Natural killer cell (primary cell): Measurements from ENCODE around the gene LIPE. TPM values are rescaled to one million over a fixed set of nuclear protein-coding genes. Genes with fewer than 3 reads are reported as not detected.

Experiments
- ATAC-seq, 3 donors: fragments of 150-1000 bp in 2 of 3; fragments of 200-7000 bp in 1 of 3; cut with Tn5 transposase; 1 replicate in 1 of 3; 2 replicates in 2 of 3; pipeline ENCODE4 v1.10.0; 2021; ENCODE audit warnings: mild to moderate bottlenecking in 2 of 3, moderate library complexity in 2 of 3
- DNase-seq, 2 donors: peaks; one replicate each; pipeline versions ENCODE4 v3.0.0 to v3.0.0-alpha.2; 2013 to 2021; ENCODE audit warnings: mixed read lengths in 1 of 2
- H3K27ac ChIP-seq: one replicate; pipeline ENCODE4 v1.5.1; 2013; ENCODE audit warnings: mild to moderate bottlenecking, low read length
- H3K27me3 ChIP-seq: one replicate; pipeline ENCODE4 v1.6.1; 2013; ENCODE audit warnings: low read length; ENCODE audit not compliant: control insufficient read depth, insufficient read depth
- H3K36me3 ChIP-seq: one replicate; pipeline ENCODE4 v1.6.1; 2013; ENCODE audit warnings: low read length; ENCODE audit not compliant: control insufficient read depth, insufficient read depth
- H3K4me1 ChIP-seq: one replicate; pipeline ENCODE4 v1.6.1; 2013; ENCODE audit warnings: low read length; ENCODE audit not compliant: control insufficient read depth, insufficient read depth
- H3K4me3 ChIP-seq: one replicate; pipeline ENCODE4 v1.5.1; 2013; ENCODE audit warnings: low read length
- H3K9me3 ChIP-seq: one replicate; pipeline ENCODE4 v1.6.1; 2013; ENCODE audit warnings: low read length; ENCODE audit not compliant: control insufficient read depth, insufficient read depth
- H3K27ac Mint-ChIP-seq, 2 donors: one replicate each; pipeline ENCODE4 v1.8.0; 2022; ENCODE audit warnings: mild to moderate bottlenecking in 2 of 2, mixed read lengths in 2 of 2, moderate library complexity in 1 of 2
- H3K27me3 Mint-ChIP-seq, 2 donors: one replicate each; pipeline ENCODE4 v1.8.0; 2022; ENCODE audit warnings: low read depth in 2 of 2, mixed read lengths in 2 of 2
- H3K36me3 Mint-ChIP-seq: one replicate; pipeline ENCODE4 v1.8.0; 2022; ENCODE audit warnings: mixed read lengths
- H3K4me1 Mint-ChIP-seq, 2 donors: one replicate each; pipeline ENCODE4 v1.8.0; 2022; ENCODE audit warnings: mixed read lengths in 2 of 2
- H3K4me3 Mint-ChIP-seq: one replicate; pipeline ENCODE4 v1.8.0; 2022; ENCODE audit warnings: mild to moderate bottlenecking, moderate library complexity, mixed read lengths
- H3K9me3 Mint-ChIP-seq, 2 donors: one replicate each; pipeline ENCODE4 v1.8.0; 2022; ENCODE audit warnings: mixed read lengths in 2 of 2
- WGBS: methylation state at CpG from one replicate; pipeline ENCODE4 v1.1.7; 2013; ENCODE audit warnings: missing lambda C conversion rate; ENCODE audit not compliant: insufficient coverage; 5-methylcytosine and 5-hydroxymethylcytosine counted together
- intact Hi-C: fragments of 100-400 bp; cut with micrococcal nuclease; formaldehyde crosslinking; loops from one replicate; pipeline ENCODE4 v1.14.2; 2022
- total RNA-seq, 4 donors: library from RNA; stranded (reverse); fragments of 120-200 nt in 1 of 4; gene quantifications; one replicate each; pipeline versions ENCODE4 v1.2.3 to v1.2.4, GENCODE V29; 2013 to 2022
- TF ChIP-seq, protein P1 (sequence below): fragments of 200-600 bp; IDR thresholded peaks from one replicate; pipeline ENCODE4 v1.8.0; 2022; ENCODE audit warnings: antibody characterized with exemption

Gene LIPE
- total RNA-seq, 3 donors from 2014 or later (not counting 1 experiment from before 2014, with no cell fraction given): 5.3 to 13.3 (median 11.7) TPM

DNA sequence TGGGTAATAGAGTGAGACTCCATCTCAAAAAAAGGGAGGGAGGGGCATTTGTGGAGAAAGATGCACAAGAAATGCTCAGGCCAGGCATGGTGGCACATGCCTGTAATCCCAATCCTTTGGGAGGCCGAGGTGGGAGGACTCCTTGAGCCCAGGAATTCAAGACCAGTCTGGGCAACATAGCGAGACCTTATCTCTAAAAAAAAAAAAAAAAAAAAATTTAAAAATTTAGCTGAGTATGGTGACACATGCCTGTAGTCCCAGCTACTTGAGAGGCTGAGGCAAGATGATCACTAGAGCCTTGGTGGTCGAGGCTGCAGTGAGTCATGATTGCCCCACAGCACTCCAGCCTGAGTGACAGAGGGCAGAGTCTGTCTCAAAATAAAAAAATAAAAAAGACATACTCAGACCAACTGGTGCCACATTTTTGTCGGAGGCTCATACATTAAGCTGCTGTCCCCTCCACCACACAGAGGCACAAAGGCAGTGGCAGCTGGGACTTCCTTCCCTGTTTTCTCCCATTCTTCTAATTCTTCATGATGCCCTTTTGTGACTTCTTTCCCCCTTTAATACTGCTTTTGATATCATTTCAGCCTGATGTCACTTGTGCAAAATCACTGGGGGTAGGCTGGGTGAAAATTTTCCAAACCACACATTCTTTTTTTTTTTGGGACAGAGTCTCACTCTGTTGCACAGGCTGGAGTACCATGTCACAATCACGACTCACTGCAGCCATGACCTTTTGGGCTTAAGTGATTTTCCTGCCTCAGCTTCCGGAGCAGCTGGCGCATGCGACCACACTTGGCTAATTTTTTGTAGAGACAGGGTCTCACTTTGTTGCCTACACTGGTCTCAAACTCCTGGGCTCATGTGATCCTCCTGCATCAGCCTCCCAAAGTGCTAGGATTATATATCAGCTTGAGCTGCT lies 42.4 kb upstream of the LIPE start:
- no peaks in the 10 kb centered on the region for H3K9me3 Mint-ChIP-seq

DNA sequence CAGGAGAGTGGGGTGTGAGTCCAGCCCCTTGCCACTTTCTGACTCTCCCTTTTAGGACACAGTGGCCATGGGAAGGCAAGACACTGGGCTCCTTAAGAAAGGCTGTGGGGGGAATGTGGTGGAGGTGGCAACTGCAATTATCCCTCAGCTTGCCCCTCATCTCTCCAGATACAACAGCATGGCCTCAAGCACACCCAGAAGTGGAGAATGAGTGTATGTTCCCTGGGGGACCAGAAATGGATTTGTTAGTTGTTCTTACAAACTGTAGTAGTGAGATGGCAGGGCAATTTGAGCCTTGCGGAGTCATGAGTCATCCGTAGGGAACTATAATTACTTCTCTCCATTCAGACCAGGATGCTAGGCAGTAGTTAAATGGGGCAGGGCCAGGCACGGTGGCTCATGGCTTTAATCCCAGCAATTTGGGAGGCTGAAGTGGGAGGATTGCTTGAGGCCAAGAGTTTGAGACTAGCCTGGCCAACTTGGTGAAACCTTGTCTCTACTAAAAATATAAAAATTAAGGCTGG lies 41.1 kb upstream of the LIPE start:
- peaks cover 0 to 8% of the 10 kb centered on the region in 2 donors for H3K27me3 Mint-ChIP-seq
- H3K9me3 Mint-ChIP-seq: no peaks in the 10 kb centered on the region
- no peaks in the 10 kb centered on the region for H3K9me3 ChIP-seq
- intact Hi-C loops: no loop called here
- WGBS: 83% methylated on average over 3 of the region's 3 CpGs
- H3K4me3 ChIP-seq: no peak overlapping the region
- no peaks in the 10 kb centered on the region for H3K36me3 ChIP-seq
- ATAC-seq (no peak), DNase-seq (no peak)
- no peak overlapping the region for H3K4me3 Mint-ChIP-seq
- no peak overlapping the region for H3K27ac ChIP-seq
- peaks cover 19% of the 10 kb centered on the region for H3K4me1 ChIP-seq
- peaks cover 0 to 10% of the 10 kb centered on the region in 2 donors for H3K4me1 Mint-ChIP-seq
- H3K36me3 Mint-ChIP-seq: no peaks in the 10 kb centered on the region
- no peak overlapping the region for H3K27ac Mint-ChIP-seq
- H3K27me3 ChIP-seq: no peaks in the 10 kb centered on the region
- TF ChIP-seq, protein P1, sequence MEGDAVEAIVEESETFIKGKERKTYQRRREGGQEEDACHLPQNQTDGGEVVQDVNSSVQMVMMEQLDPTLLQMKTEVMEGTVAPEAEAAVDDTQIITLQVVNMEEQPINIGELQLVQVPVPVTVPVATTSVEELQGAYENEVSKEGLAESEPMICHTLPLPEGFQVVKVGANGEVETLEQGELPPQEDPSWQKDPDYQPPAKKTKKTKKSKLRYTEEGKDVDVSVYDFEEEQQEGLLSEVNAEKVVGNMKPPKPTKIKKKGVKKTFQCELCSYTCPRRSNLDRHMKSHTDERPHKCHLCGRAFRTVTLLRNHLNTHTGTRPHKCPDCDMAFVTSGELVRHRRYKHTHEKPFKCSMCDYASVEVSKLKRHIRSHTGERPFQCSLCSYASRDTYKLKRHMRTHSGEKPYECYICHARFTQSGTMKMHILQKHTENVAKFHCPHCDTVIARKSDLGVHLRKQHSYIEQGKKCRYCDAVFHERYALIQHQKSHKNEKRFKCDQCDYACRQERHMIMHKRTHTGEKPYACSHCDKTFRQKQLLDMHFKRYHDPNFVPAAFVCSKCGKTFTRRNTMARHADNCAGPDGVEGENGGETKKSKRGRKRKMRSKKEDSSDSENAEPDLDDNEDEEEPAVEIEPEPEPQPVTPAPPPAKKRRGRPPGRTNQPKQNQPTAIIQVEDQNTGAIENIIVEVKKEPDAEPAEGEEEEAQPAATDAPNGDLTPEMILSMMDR: no peak

More for the DNA sequence above, 42.4 kb upstream of the LIPE start:
- Histone ChIP-seq H3K4me3 (no peak overlapping the region), H3K9me3 (no peaks in the 10 kb centered on the region), H3K27me3 (no peaks in the 10 kb centered on the region), H3K27ac (no peak overlapping the region), H3K36me3 (no peaks in the 10 kb centered on the region), H3K4me1 (peaks cover 19% of the 10 kb centered on the region)
- H3K27me3 Mint-ChIP-seq: peaks cover 0 to 8% of the 10 kb centered on the region in 2 donors
- DNase-seq: no peak
- TF ChIP-seq, protein P1: no peak
- H3K27ac Mint-ChIP-seq: no peak overlapping the region
- ATAC-seq: peak in 1 of 3 donors; percentile 64
- WGBS: 53% methylated on average over 8 of the region's 8 CpGs
- H3K36me3 Mint-ChIP-seq: no peaks in the 10 kb centered on the region
- intact Hi-C loops: no loop called here
- H3K4me3 Mint-ChIP-seq: no peak overlapping the region
- H3K4me1 Mint-ChIP-seq: peaks cover 0 to 10% of the 10 kb centered on the region in 2 donors

DNA sequence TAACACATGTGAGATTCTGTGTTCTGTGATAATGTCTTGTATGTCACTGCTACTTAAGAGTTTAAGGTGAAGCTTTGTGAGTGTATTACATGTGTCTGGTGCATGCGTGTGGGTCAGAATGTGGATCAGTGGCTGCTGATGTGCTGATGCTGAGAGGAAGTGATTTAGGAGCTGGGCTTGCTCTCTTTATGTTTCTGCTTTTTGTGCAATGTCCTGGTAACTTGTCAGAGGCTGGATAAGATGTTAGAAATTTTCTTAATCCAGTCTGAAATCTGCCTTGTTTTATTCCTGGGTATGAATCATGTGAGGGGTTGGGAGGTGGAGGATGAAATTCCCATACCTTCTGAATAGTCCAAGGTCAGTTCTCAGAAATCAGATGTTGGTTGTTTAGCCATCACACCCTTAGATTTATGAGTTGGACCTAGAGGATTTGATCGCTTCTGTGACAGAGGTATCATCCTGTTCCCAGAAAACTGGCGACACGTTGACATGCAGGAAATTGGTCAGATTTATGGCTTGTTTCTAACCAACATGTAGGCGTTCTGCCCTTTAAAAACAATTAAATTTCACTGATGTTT lies 40.1 kb upstream of the LIPE start:
- Histone ChIP-seq H3K27me3 (no peaks in the 10 kb centered on the region), H3K9me3 (no peaks in the 10 kb centered on the region), H3K4me3 (no peak overlapping the region), H3K27ac (no peak overlapping the region), H3K4me1 (peaks cover 19% of the 10 kb centered on the region), H3K36me3 (no peaks in the 10 kb centered on the region)
- Mint-ChIP-seq H3K36me3 (no peaks in the 10 kb centered on the region), H3K4me1 (peaks cover 0 to 10% of the 10 kb centered on the region in 2 donors), H3K27ac (peak overlapping the region in 1 of 2 donors; percentile 32), H3K4me3 (no peak overlapping the region), H3K27me3 (peaks cover 0 to 4% of the 10 kb centered on the region in 2 donors), H3K9me3 (no peaks in the 10 kb centered on the region)
- TF ChIP-seq, protein P1: no peak
- DNase-seq (no peak), ATAC-seq (no peak)
- WGBS: 31% methylated on average over 5 of the region's 5 CpGs
- intact Hi-C loops: no loop called here
